Spleen (tissue), 7 donors: ENCODE measurements around the gene PRDM16.
"Not testable (repeated sequence)": the region's sequence is repeated elsewhere in the genome, so short reads cannot be mapped to it uniquely, and the experiment has no call there.

ENCODE experiments used
- POLR2A ChIP-seq, 3 donors: fragments of 450-650 bp; IDR thresholded peaks; one replicate each; pipeline ENCODE4 v1.5.1; 2017; ENCODE audit warnings: antibody characterized with exemption in 3 of 3, mild to moderate bottlenecking in 1 of 3
- POLR2AphosphoS5 ChIP-seq, 3 donors: sonication (generic); formaldehyde crosslinking; IDR thresholded peaks; one replicate each; pipeline ENCODE4 v1.5.1; 2017; ENCODE audit warnings: antibody characterized with exemption in 3 of 3
- TF ChIP-seq, protein P1 (sequence below), 11 experiments: fragments of 200-600 bp in 7 of 11; fragments of 450-650 bp in 4 of 11; sonication (generic) in 4 of 11; IDR thresholded peaks in 8 of 11; conservative IDR thresholded peaks in 3 of 11; 1 replicate in 7 of 11; 2 replicates in 4 of 11; pipeline versions ENCODE4 v1.4.0 to v1.8.0; 2016 to 2021; ENCODE audit warnings: antibody characterized with exemption in 11 of 11, inconsistent platforms in 4 of 11, mild to moderate bottlenecking in 1 of 11
- donor health status: DM: no; HTN: no; CAD: no; lungs with moderate emphysema.
- donor health status: DM: no; HTN: no; CAD: no.
- donor health status: DM: no; HTN: no; CAD: no.

DNA sequence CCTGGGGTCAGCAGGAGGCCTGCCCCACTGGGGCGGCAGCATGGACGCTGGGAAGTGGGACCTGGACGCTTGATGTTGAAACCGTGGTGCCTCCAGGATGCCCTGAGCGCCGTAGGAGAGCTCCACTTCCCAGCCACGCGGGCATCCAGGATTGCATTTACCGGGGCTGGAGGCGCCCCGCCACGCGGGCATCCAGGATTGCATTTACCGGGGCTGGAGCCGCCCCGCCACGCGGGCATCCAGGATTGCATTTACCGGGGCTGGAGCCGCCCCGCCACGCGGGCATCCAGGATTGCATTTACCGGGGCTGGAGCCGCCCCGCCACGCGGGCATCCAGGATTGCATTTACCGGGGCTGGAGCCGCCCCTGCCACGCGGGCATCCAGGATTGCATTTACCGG lies 218.1 kb downstream of the PRDM16 start:
- TF ChIP-seq, protein P1, sequence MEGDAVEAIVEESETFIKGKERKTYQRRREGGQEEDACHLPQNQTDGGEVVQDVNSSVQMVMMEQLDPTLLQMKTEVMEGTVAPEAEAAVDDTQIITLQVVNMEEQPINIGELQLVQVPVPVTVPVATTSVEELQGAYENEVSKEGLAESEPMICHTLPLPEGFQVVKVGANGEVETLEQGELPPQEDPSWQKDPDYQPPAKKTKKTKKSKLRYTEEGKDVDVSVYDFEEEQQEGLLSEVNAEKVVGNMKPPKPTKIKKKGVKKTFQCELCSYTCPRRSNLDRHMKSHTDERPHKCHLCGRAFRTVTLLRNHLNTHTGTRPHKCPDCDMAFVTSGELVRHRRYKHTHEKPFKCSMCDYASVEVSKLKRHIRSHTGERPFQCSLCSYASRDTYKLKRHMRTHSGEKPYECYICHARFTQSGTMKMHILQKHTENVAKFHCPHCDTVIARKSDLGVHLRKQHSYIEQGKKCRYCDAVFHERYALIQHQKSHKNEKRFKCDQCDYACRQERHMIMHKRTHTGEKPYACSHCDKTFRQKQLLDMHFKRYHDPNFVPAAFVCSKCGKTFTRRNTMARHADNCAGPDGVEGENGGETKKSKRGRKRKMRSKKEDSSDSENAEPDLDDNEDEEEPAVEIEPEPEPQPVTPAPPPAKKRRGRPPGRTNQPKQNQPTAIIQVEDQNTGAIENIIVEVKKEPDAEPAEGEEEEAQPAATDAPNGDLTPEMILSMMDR (IDR thresholded peaks at IDR 0.05 in 8 of 11, conservative IDR thresholded peaks at IDR 0.05 in 3 of 11), result not testable (repeated sequence)
- not testable (repeated sequence) for TF ChIP-seq POLR2AphosphoS5, POLR2A (IDR thresholded peaks at IDR 0.05)
